ENCODE data around the gene TOR1B.

DNA sequence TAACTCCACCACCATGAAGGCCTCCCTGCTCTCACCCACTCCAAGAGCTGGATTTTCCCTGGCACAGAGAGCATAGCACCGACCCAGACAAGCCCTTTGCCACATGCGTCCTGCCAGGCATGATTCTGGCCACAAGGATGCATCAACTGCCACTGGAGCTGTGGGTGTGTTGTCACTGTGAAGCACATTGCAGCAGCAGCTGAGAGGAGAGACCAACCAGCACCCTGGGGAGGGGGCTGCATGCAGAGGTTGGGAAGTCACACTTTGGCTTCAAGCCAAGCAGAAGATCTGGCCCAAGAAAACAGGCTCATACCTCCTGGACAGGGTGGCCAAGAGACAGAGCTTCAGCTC is 27.6 kb upstream of the TOR1B start:
- TF ChIP-seq, protein P1, sequence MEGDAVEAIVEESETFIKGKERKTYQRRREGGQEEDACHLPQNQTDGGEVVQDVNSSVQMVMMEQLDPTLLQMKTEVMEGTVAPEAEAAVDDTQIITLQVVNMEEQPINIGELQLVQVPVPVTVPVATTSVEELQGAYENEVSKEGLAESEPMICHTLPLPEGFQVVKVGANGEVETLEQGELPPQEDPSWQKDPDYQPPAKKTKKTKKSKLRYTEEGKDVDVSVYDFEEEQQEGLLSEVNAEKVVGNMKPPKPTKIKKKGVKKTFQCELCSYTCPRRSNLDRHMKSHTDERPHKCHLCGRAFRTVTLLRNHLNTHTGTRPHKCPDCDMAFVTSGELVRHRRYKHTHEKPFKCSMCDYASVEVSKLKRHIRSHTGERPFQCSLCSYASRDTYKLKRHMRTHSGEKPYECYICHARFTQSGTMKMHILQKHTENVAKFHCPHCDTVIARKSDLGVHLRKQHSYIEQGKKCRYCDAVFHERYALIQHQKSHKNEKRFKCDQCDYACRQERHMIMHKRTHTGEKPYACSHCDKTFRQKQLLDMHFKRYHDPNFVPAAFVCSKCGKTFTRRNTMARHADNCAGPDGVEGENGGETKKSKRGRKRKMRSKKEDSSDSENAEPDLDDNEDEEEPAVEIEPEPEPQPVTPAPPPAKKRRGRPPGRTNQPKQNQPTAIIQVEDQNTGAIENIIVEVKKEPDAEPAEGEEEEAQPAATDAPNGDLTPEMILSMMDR (IDR thresholded peaks at IDR 0.05), result no peak
- no peak for TF ChIP-seq POLR2A (IDR thresholded peaks at IDR 0.05)

Data from uterus (tissue), 2 donors.